ENCODE measurements around the gene LRRFIP1. TPM values are rescaled to one million over a fixed set of nuclear protein-coding genes. Genes with fewer than 3 reads are reported as not detected.

Gene LRRFIP1
- total and polyA plus RNA-seq, 2 donors (not counting 3 experiments of a cell fraction or from before 2014, with no cell fraction given), result 39.2 to 179 TPM

- TF ChIP-seq GATA2 (IDR thresholded peaks at IDR 0.05; ENCODE audit: insufficient read depth, insufficient read length, low read depth, low read length) (no peak), MYC (IDR thresholded peaks at IDR 0.05; ENCODE audit: low read depth, low read length) (no peak), POLR2AphosphoS5 (IDR thresholded peaks at IDR 0.05; ENCODE audit: insufficient read depth, low read depth, low read length) (no peak), EZH2 (IDR thresholded peaks at IDR 0.05; ENCODE audit: borderline replicate concordance, low read depth, low read length, severe bottlenecking) (no peak), POLR2A (IDR thresholded peaks at IDR 0.05; ENCODE audit: low read depth, low read length) (no peak), MAX (IDR thresholded peaks at IDR 0.05; ENCODE audit: insufficient read depth, insufficient read length) (no peak), JUN (IDR thresholded peaks at IDR 0.05; ENCODE audit: borderline replicate concordance, insufficient read depth, insufficient read length, low read depth) (no peak), CTCF (IDR thresholded peaks at IDR 0.05; ENCODE audit: extremely low read depth in 1 of 2, insufficient read depth in 1 of 2, low read depth in 1 of 2, low read length in 2 of 2) (no peak), FOS (IDR thresholded peaks at IDR 0.05; ENCODE audit: borderline replicate concordance, insufficient read depth, low read length) (no peak)
- no peak overlapping the region for H3K27ac ChIP-seq (ENCODE audit: insufficient read depth, low read depth, low read length)
- no peaks in the 10 kb centered on the region for H3K4me1 ChIP-seq (ENCODE audit: control insufficient read depth, extremely low read depth, insufficient read depth, low read length)
- CTCF ChIA-PET, result interaction anchor here (1.0 kb wide), 1 partner anchor 14 kb away, joined by 3 read pairs; no protein-coding TSS in a partner anchor
- no peaks in the 10 kb centered on the region for H3K9me3 ChIP-seq (replicated peaks; ENCODE audit: control insufficient read depth, insufficient read depth, low read length)
- H3K4me2 ChIP-seq (ENCODE audit: insufficient read depth, low read length), result no peak overlapping the region
- H3K9ac ChIP-seq (replicated peaks; ENCODE audit: extremely low read depth, insufficient read depth, low read length), result no peak overlapping the region
- dilution Hi-C loops (cut with MboI; ENCODE audit: extremely low pct_ligation_motif_present, low sequenced_read_pairs), result no loop called here
- DNase-seq (ENCODE audit: low read depth, low spot score) (no peak), FAIRE-seq (no peak)
- no peak overlapping the region for H3K4me3 ChIP-seq (replicated peaks in 1 of 3; ENCODE audit: insufficient read depth in 1 of 3, low read depth in 1 of 3, low read length in 3 of 3)
- intact Hi-C loops (cut with micrococcal nuclease), result no loop called here
- H3K36me3 ChIP-seq (ENCODE audit: control insufficient read depth in 2 of 2, extremely low read depth in 1 of 2, insufficient read depth in 2 of 2, low read length in 2 of 2), result no peaks in the 10 kb centered on the region
- no peaks in the 10 kb centered on the region for H3K9me1 ChIP-seq (replicated peaks; ENCODE audit: control insufficient read depth, extremely low read depth, insufficient read depth, low read length)
- H3K79me2 ChIP-seq (ENCODE audit: control insufficient read depth, insufficient read depth, low read length), result no peaks in the 10 kb centered on the region
- BruUV-seq (replicated peaks), result no TSS peak
- no peaks in the 10 kb centered on the region for H4K20me1 ChIP-seq (replicated peaks; ENCODE audit: control insufficient read depth, extremely low read depth, insufficient read depth, low read length)
- H3K27me3 ChIP-seq (ENCODE audit: control insufficient read depth in 2 of 2, insufficient read depth in 2 of 2, low read length in 2 of 2), result no peaks in the 10 kb centered on the region
- no peak overlapping the region for H2AFZ ChIP-seq (ENCODE audit: low read depth, low read length)
- POLR2A ChIA-PET, result no interaction called here
Measured at GRCh38 chr2:237657063-237657462, 29.7 kb downstream of the LRRFIP1 start.

Measured in endothelial cell of umbilical vein (primary cell).